AG10803 (cell line): ENCODE measurements around the gene IL27RA.
"Not testable (repeated sequence)": the region's sequence is repeated elsewhere in the genome, so short reads cannot be mapped to it uniquely, and the experiment has no call there.

Source experiments
- DNase-seq: peaks from one replicate; pipeline ENCODE4 v3.0.0; 2010; ENCODE audit warnings: low read depth
- H3K4me3 ChIP-seq: 2 replicates; pipeline ENCODE4 v1.5.1; 2011; ENCODE audit warnings: mild to moderate bottlenecking, low read length, control low read depth
- CTCF ChIP-seq: conservative IDR thresholded peaks from 2 replicates; pipeline ENCODE4 v1.5.1; 2011; ENCODE audit warnings: mild to moderate bottlenecking, low read length, control low read depth, inconsistent platforms

Gene IL27RA

DNA sequence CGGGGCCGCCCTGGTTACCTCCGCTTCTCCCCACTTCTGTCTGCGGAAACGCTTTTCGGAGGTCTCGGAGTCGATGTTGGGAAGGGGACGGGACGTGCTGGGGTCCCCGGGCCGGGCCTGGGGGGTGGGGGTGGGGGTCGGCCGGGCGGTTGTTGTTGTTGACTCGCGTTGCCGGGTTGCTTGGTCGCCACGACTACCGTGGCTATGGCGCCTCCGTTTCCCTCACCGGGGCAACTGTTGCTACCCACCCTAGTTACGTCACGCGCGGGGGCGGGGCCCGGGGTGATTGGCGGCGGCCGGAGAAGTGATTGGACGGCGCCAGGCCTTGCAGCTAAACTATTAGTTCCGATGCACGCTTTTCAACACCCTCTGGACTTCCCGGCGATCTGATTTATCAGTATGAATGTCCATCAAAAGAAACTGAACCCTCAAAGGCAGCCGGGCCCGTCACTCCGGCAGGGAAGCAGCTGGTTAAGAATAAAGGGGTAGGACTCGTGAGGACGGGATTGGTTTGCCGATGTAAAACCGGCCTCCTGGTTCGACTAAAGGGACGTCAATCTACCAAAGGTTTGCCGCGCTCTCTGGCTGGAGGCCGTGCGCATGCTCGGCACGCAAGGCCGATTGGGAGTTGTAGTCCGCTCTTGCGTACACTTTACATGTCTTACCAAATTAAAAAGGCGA lies 25.3 kb upstream of the IL27RA start, which contains the start of gene RFX1:
RFX1 (minus strand) TSS at position 236 of the 681 bp plus-strand sequence. CDS start 12,477 bp downstream, outside the sequence.
- TF ChIP-seq CTCF = no peak
- DNase-seq = peak; percentile 100
- peak within 1 kb of the TSS; percentile 81 for H3K4me3 ChIP-seq

DNA sequence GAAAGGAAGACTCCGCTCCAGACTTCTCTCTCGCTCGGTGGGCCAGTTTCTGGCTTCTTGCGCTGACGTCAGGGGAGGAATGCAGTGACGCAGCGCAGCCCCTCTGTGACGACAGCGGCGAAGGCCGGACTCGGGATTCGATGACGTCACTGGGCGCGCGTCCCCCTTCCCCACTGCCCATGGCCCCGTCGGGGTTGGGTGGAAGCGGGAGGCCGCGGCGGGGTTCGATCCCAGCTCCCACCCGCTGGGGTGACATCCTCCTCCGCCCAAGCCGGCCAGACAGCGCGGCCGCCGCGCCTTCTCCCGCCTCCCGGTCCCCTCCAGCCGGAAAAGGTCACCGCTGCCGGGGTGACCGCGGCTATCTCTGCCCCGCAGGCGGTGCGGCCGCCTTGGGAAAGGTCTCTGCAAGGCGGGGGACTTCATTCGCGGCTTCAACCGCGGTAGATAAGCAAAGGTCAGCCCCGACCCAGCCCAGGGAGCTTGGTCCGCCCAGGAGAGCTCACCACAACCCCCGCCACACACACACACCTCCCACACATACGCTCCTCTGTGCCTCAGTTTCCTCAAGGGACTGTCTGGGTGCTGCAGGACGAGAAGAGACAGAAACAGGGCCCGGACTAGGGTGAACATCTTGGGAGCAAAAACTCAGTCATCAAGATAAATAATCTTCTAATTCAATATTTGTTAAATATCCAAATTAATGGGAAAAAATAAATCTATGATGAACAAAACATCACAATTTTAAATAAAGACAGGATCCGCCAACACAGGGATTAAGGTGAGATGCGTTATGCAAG lies 24.6 kb upstream of the IL27RA start:
- peak overlapping the region; percentile 81 for H3K4me3 ChIP-seq
- TF ChIP-seq CTCF = no peak
- DNase-seq = no peak

GRCh38 chr19:14012378-14012915 lies 19.1 kb upstream of the IL27RA start:
- DNase-seq = no peak

GRCh38 chr19:14015524-14016035 lies 16.0 kb upstream of the IL27RA start:
- TF ChIP-seq CTCF = no peak
- no peak overlapping the region for H3K4me3 ChIP-seq
- DNase-seq = no peak

More at GRCh38 chr19:14012378-14012915, 19.1 kb upstream of the IL27RA start:
- TF ChIP-seq CTCF = no peak
- H3K4me3 ChIP-seq = no peak overlapping the region

GRCh38 chr19:14019100-14019499 lies 12.5 kb upstream of the IL27RA start:
- DNase-seq = no peak
- H3K4me3 ChIP-seq = no peak overlapping the region
- TF ChIP-seq CTCF = no peak

- H3K4me3 ChIP-seq, DNase-seq: not testable (repeated sequence)
Observed at GRCh38 chr19:14019739-14020138, 11.8 kb upstream of the IL27RA start.

DNA sequence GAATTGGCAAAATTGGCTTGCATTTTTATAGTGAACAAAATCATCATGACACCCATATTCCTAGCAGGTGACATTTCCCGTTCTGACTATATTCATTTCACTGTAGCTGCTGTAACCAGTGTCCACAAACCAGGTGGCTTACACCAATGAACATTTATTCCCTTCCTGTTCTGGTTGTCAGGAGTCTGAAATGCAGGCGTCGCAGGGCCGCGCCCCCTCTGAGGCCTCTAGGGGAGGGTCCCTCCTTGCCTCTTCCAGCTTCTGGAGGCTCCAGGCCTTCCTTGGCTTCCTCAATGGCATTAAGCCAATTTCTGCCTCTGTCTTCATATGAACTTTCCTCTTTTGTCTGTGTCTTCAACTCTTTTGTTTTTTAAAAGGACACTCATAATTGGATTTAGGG lies 10.1 kb upstream of the IL27RA start:
- no peak overlapping the region for H3K4me3 ChIP-seq
- DNase-seq = no peak
- TF ChIP-seq CTCF = no peak
